Stimulated activated CD4-positive, alpha-beta T cell treated with anti-CD3 and anti-CD28 coated beads, Interleukin-1b, Interleukin-23, amount 100 ng/mL, for 4 hours (primary cell): ENCODE measurements around the gene ATL1.
"Not testable (repeated sequence)": the region's sequence is repeated elsewhere in the genome, so short reads cannot be mapped to it uniquely, and the experiment has no call there.

Source experiments
- DNase-seq, 2 donors: peaks; one replicate each; pipeline ENCODE4 v3.0.0-alpha.2; 2020; ENCODE audit warnings: low read depth in 2 of 2

The ATL1 gene

GRCh38 chr14:50601394-50601793, 41.4 kb downstream of the ATL1 start:
- DNase-seq = no peak

GRCh38 chr14:50602035-50602434, 42.1 kb downstream of the ATL1 start:
- no peak for DNase-seq

GRCh38 chr14:50603565-50603964, 43.6 kb downstream of the ATL1 start:
- DNase-seq = no peak

GRCh38 chr14:50605766-50606165, 45.8 kb downstream of the ATL1 start:
- no peak for DNase-seq

- no peak for DNase-seq
Observed at GRCh38 chr14:50606468-50606867, 46.5 kb downstream of the ATL1 start.

- no peak for DNase-seq
Observed at GRCh38 chr14:50607181-50607580, 47.2 kb downstream of the ATL1 start.

- no peak for DNase-seq
Observed at GRCh38 chr14:50607761-50608160, 47.8 kb downstream of the ATL1 start.

GRCh38 chr14:50608302-50608851, 48.4 kb downstream of the ATL1 start:
- DNase-seq = no peak

- no peak for DNase-seq
Observed at GRCh38 chr14:50610465-50610864, 50.5 kb downstream of the ATL1 start.

GRCh38 chr14:50612806-50613205, 52.9 kb downstream of the ATL1 start:
- DNase-seq = no peak

GRCh38 chr14:50615056-50615455, 55.1 kb downstream of the ATL1 start:
- DNase-seq = no peak

- DNase-seq = no peak
Observed at GRCh38 chr14:50615552-50615951, 55.6 kb downstream of the ATL1 start.

- DNase-seq = no peak
Observed at GRCh38 chr14:50616275-50616674, 56.3 kb downstream of the ATL1 start.

- DNase-seq = no peak
Observed at GRCh38 chr14:50619569-50620141, 59.7 kb downstream of the ATL1 start.

GRCh38 chr14:50620341-50620740, 60.4 kb downstream of the ATL1 start:
- no peak for DNase-seq

GRCh38 chr14:50622978-50623377, 63.0 kb downstream of the ATL1 start:
- no peak for DNase-seq

GRCh38 chr14:50624447-50624846, 64.5 kb downstream of the ATL1 start:
- no peak for DNase-seq

- DNase-seq = not testable (repeated sequence)
Observed at GRCh38 chr14:50624947-50625346, 65.0 kb downstream of the ATL1 start.

GRCh38 chr14:50631408-50631821, 71.5 kb downstream of the ATL1 start:
- DNase-seq = no peak

GRCh38 chr14:50633954-50634353, 74.0 kb downstream of the ATL1 start:
- no peak for DNase-seq

GRCh38 chr14:50635141-50635540, 75.2 kb downstream of the ATL1 start:
- no peak for DNase-seq

- DNase-seq = no peak
Observed at GRCh38 chr14:50647282-50647681, 87.3 kb downstream of the ATL1 start.

GRCh38 chr14:50647753-50648152, 87.8 kb downstream of the ATL1 start:
- no peak for DNase-seq

- DNase-seq = no peak
Observed at GRCh38 chr14:50649691-50650090, 89.7 kb downstream of the ATL1 start.
